Parathyroid adenoma (tissue), 2 donors: ENCODE data around the gene DOCK7.
"Not testable (repeated sequence)": the region's sequence is repeated elsewhere in the genome, so short reads cannot be mapped to it uniquely, and the experiment has no call there.

Experiments
- H2AFZ ChIP-seq: fragments of 300-600 bp; sonication (generic); one replicate; pipeline ENCODE4 v1.7.0; 2017; ENCODE audit warnings: antibody characterized with exemption, mild to moderate bottlenecking
- H3K27ac ChIP-seq: fragments of 300-600 bp; sonication (generic); one replicate; pipeline ENCODE4 v1.7.0; 2017
- H3K27me3 ChIP-seq: fragments of 300-600 bp; sonication (generic); one replicate; pipeline ENCODE4 v1.7.0; 2017; ENCODE audit warnings: low read length; ENCODE audit not compliant: control insufficient read depth, insufficient read depth
- H3K36me3 ChIP-seq: fragments of 300-600 bp; sonication (generic); one replicate; pipeline ENCODE4 v1.7.0; 2017; ENCODE audit warnings: low read length; ENCODE audit not compliant: control insufficient read depth, insufficient read depth
- H3K4me1 ChIP-seq: fragments of 300-600 bp; sonication (generic); one replicate; pipeline ENCODE4 v1.7.0; 2017; ENCODE audit warnings: control low read depth
- H3K4me2 ChIP-seq: fragments of 300-600 bp; sonication (generic); one replicate; pipeline ENCODE4 v1.7.0; 2017; ENCODE audit warnings: low read length
- H3K4me3 ChIP-seq: fragments of 300-600 bp; sonication (generic); one replicate; pipeline ENCODE4 v1.7.0; 2017; ENCODE audit warnings: low read depth, low read length
- H3K79me2 ChIP-seq: fragments of 300-600 bp; sonication (generic); one replicate; pipeline ENCODE4 v1.7.0; 2017; ENCODE audit warnings: control low read depth
- H3K9ac ChIP-seq: fragments of 300-600 bp; sonication (generic); one replicate; pipeline ENCODE4 v1.7.0; 2017; ENCODE audit warnings: mild to moderate bottlenecking
- H3K9me3 ChIP-seq: fragments of 300-600 bp; sonication (generic); one replicate; pipeline ENCODE4 v1.7.0; 2017; ENCODE audit warnings: low read length; ENCODE audit not compliant: control insufficient read depth
- CTCF ChIP-seq: fragments of 300-600 bp; sonication (generic); IDR thresholded peaks from one replicate; pipeline ENCODE4 v1.7.0; 2017; ENCODE audit warnings: antibody characterized with exemption, mild to moderate bottlenecking
- donor health status: primary hyperparathyroidism.

DOCK7 gene

GRCh38 chr1:62573675-62574074 is 114.5 kb downstream of the DOCK7 start:
- H3K9ac ChIP-seq, result no peak overlapping the region
- no peak for TF ChIP-seq CTCF
- no peaks in the 10 kb centered on the region for H3K9me3 ChIP-seq
- no peak overlapping the region for H2AFZ ChIP-seq
- H3K36me3 ChIP-seq, result no peaks in the 10 kb centered on the region
- H3K27me3 ChIP-seq, result no peaks in the 10 kb centered on the region
- no peak overlapping the region for H3K4me3 ChIP-seq
- H3K4me2 ChIP-seq, result no peak overlapping the region
- H3K4me1 ChIP-seq, result no peaks in the 10 kb centered on the region
- H3K79me2 ChIP-seq, result no peaks in the 10 kb centered on the region
- no peak overlapping the region for H3K27ac ChIP-seq

DNA sequence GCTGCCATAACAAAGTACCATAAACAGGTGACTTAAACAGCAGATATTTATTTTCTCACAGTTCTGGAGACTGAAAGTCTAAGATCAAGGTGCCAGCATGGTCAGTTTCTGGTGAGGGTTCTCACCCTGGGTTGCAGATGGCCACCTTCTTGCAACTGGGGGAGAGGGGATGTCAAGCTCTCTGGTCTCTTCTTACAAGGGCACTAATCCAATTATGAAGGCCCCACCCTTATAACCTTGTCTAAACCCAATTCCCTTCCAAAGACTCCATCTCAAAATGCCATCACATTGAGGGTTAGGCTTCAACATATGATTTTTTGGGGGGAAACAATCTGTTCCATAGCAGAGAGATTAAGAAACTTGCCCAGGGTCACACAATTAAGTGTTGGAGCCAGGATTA is 115.7 kb downstream of the DOCK7 start:
- no peaks in the 10 kb centered on the region for H3K79me2 ChIP-seq
- no peaks in the 10 kb centered on the region for H3K27me3 ChIP-seq
- H3K27ac ChIP-seq, result no peak overlapping the region
- H3K4me1 ChIP-seq, result no peaks in the 10 kb centered on the region
- H3K36me3 ChIP-seq, result no peaks in the 10 kb centered on the region
- no peaks in the 10 kb centered on the region for H3K9me3 ChIP-seq
- TF ChIP-seq CTCF, result no peak
- no peak overlapping the region for H3K9ac ChIP-seq
- H3K4me2 ChIP-seq, result no peak overlapping the region
- no peak overlapping the region for H2AFZ ChIP-seq
- no peak overlapping the region for H3K4me3 ChIP-seq

GRCh38 chr1:62571517-62571916 is 116.7 kb downstream of the DOCK7 start:
- not testable (repeated sequence) for H3K36me3 ChIP-seq, H3K9ac ChIP-seq, H2AFZ ChIP-seq, H3K4me2 ChIP-seq, H3K9me3 ChIP-seq, H3K79me2 ChIP-seq, H3K4me3 ChIP-seq, H3K27me3 ChIP-seq, H3K27ac ChIP-seq, H3K4me1 ChIP-seq

DNA sequence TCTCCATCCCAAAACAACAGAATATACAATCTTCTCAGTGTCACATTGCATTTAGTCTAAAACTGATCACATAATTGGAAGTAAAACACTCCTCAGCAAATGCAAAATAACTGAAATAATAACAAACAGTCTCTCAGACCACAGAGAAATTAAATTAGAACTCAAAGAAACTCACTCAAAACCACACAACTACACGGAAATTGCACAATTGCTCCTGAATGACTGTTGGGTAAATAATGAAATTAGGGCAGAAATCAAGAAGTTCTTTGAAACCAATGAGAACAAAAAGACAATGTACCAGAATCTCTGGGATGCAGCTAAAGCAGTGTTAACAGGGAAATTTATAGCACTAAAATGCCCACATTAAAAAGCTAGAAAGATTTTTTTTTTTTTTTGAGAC is 120.3 kb downstream of the DOCK7 start:
- H2AFZ ChIP-seq, H3K79me2 ChIP-seq, H3K27me3 ChIP-seq, H3K36me3 ChIP-seq, H3K4me3 ChIP-seq, H3K9ac ChIP-seq, H3K4me2 ChIP-seq, H3K4me1 ChIP-seq, H3K9me3 ChIP-seq, H3K27ac ChIP-seq: not testable (repeated sequence)

- H3K4me1 ChIP-seq, H3K79me2 ChIP-seq, H3K27ac ChIP-seq, H3K36me3 ChIP-seq, H3K27me3 ChIP-seq, H2AFZ ChIP-seq, H3K4me3 ChIP-seq, H3K4me2 ChIP-seq, H3K9me3 ChIP-seq, H3K9ac ChIP-seq: not testable (repeated sequence)
These were observed 121.0 kb downstream of the DOCK7 start for GRCh38 chr1:62567182-62567581.

DNA sequence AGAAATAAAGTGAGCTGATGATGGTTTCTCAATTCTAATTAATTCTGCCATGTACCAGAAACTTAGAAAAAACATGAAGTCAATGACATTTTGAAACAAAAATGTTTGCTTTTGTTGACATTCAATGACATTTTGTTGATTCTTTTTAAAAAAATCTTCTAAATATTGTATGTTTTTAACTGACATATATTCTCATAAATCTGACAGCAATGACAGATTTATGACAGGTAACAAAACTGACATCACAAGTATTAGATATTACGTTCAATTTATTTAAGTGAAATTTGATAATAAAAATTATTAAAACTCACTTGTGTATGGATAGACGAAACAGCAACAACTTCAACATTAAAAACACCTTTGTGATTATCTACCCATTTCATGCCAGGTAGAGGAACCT is 126.9 kb downstream of the DOCK7 start:
- H3K4me3 ChIP-seq, result no peak overlapping the region
- H3K4me2 ChIP-seq, result no peak overlapping the region
- H3K79me2 ChIP-seq, result no peaks in the 10 kb centered on the region
- no peaks in the 10 kb centered on the region for H3K27me3 ChIP-seq
- no peak overlapping the region for H3K9ac ChIP-seq
- no peaks in the 10 kb centered on the region for H3K9me3 ChIP-seq
- no peaks in the 10 kb centered on the region for H3K36me3 ChIP-seq
- no peak overlapping the region for H3K27ac ChIP-seq
- H3K4me1 ChIP-seq, result no peaks in the 10 kb centered on the region
- H2AFZ ChIP-seq, result no peak overlapping the region
- no peak for TF ChIP-seq CTCF
